HepG2 (cell line): ENCODE results near the gene PPP4R1.

ENCODE experiments used
- FOXP1 ChIP-seq, 2 experiments: fragments of 450-650 bp in 1 of 2; IDR thresholded peaks; 2 replicates each; pipeline ENCODE4 v1.6.1; 2017 to 2018; ENCODE audit warnings: antibody characterized with exemption in 1 of 2
- NFKB2 ChIP-seq: sonication (generic); formaldehyde crosslinking; IDR thresholded peaks from 2 replicates; pipeline ENCODE4 v1.4.0; 2020; ENCODE audit warnings: missing genetic modification reagents, borderline replicate concordance
- POLR2AphosphoS5 ChIP-seq: IDR thresholded peaks from 2 replicates; pipeline ENCODE4 v1.6.1; 2012; ENCODE audit warnings: low read depth, low read length
- SALL2 ChIP-seq: sonication (generic); formaldehyde crosslinking; IDR thresholded peaks from 2 replicates; pipeline ENCODE4 v1.8.1; 2023; ENCODE audit warnings: mild to moderate bottlenecking, missing genetic modification reagents, inconsistent platforms
- TBL1XR1 ChIP-seq: fragments of 150-350 bp; IDR thresholded peaks from 2 replicates; pipeline ENCODE4 v1.6.1; 2014; ENCODE audit warnings: borderline replicate concordance, low read length; ENCODE audit not compliant: partially characterized antibody
- TCF12 ChIP-seq, 2 experiments: fragments of 450-650 bp in 1 of 2; sonication (generic) in 1 of 2; formaldehyde crosslinking in 1 of 2; IDR thresholded peaks; 2 replicates each; pipeline versions ENCODE4 v1.6.1 to v1.8.0; 2017 to 2022; ENCODE audit warnings: antibody characterized with exemption in 1 of 2, mild to moderate bottlenecking in 1 of 2, missing genetic modification reagents in 1 of 2, moderate library complexity in 1 of 2
- ZNF530 ChIP-seq: sonication (generic); formaldehyde crosslinking; IDR thresholded peaks from 2 replicates; pipeline ENCODE4 v1.5.0; 2020; ENCODE audit warnings: low read depth, mild to moderate bottlenecking, missing genetic modification reagents

- TF ChIP-seq POLR2AphosphoS5 (no peak), FOXP1 (IDR thresholded peaks at IDR 0.05) (no peak), FOXP1 (CRISPR knock-in tag; IDR thresholded peaks at IDR 0.05) (no peak), SALL2 (CRISPR knock-in tag) (no peak), ZNF530 (no peak), NFKB2 (CRISPR knock-in tag) (no peak), TBL1XR1 (no peak), TCF12 (IDR thresholded peaks at IDR 0.05) (no peak), TCF12 (CRISPR knock-in tag; IDR thresholded peaks at IDR 0.05) (no peak)
Observed at GRCh38 chr18:9531791-9532410, 82.5 kb downstream of the PPP4R1 start.
